Measurements from ENCODE around the gene HLA-DRA. TPM values are rescaled to one million over a fixed set of nuclear protein-coding genes. Genes with fewer than 3 reads are reported as not detected.
"Not testable (repeated sequence)": the region's sequence is repeated elsewhere in the genome, so short reads cannot be mapped to it uniquely, and the experiment has no call there.

Gene HLA-DRA
- total RNA-seq, 1 donor from 2014 or later: not detected

DNA sequence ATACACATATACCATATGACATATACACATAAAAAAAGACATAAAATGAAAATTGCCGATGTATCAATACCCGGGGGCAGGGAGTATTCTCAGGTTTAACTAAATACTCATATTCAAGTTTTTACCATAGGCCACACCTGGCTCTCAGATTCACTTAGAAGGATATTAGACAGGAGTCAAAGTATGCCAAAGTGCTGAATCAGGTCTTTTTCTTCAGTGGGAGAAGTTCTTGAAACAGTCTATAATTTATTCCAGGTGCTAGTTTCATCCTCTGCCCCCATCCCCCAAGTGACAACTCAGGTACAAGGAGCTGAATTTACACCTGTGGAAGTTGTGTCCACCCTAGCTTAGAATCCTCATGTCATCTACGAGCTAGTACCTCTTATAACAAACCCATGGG lies 8.5 kb upstream of the HLA-DRA start:
- no peak for DNase-seq (ENCODE audit: low read depth, low spot score)

GRCh38 chr6:32432050-32432450 lies 7.6 kb upstream of the HLA-DRA start:
- no peak for DNase-seq (ENCODE audit: low read depth, low spot score)

- DNase-seq (ENCODE audit: low read depth, low spot score): not testable (repeated sequence)
Measured at GRCh38 chr6:32433950-32434349, 5.7 kb upstream of the HLA-DRA start.

GRCh38 chr6:32436186-32436585 lies 3.5 kb upstream of the HLA-DRA start:
- DNase-seq (ENCODE audit: low read depth, low spot score): no peak

DNA sequence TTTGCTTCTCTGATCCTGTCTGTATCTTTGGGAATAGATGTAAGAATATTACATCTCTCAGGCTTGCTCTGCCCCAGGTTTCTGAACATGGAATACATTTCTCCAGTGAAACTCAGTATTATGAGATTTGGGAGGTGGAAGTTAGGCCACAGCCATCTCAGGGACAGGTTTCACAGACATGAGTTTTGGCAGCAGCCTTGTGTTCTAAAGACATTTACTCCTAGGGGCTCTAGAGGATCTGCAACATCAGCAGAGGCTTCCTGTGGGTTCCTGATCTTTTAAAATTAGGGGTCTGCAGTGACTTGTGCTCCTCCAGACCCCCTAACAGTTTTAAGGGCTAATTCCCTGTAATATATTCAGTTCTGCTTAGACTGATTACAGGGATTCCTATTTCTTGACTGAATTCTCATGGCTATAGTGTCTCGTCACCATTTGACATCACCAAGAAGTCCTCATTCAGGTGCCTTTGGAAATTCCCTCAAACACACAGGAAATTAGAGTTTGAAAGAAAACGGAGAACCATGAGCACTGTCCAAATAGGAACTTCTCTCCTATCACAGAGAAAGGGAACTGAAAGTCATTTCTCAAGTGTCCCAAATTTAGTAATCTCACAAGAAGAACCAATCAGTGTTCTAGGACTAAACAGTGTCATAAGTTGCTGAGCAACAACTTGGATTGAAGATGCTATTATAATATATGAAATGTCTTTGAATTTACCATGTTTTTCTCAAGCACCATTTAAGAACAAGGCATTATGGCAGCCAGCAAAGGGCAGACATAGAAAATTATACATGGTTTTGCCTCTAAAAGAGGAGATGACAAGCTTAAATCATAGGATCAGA lies 2.5 kb upstream of the HLA-DRA start:
- DNase-seq (ENCODE audit: low read depth, low spot score): no peak

- DNase-seq (ENCODE audit: low read depth, low spot score): no peak
Measured at GRCh38 chr6:32439139-32439538, 548 bp upstream of the HLA-DRA start.

DNA sequence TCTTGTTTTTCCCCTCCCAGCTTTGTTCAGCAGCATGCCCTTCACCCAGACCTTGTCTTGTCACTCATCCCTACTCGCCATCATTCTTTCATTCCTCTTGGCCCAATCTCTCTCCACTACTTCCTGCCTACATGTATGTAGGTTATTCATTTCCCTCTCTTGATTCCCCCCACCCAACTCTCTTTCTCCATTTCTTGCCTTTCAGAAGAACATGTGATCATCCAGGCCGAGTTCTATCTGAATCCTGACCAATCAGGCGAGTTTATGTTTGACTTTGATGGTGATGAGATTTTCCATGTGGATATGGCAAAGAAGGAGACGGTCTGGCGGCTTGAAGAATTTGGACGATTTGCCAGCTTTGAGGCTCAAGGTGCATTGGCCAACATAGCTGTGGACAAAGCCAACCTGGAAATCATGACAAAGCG lies 2.6 kb downstream of the HLA-DRA start:
- no peak for DNase-seq (ENCODE audit: low read depth, low spot score)

GRCh38 chr6:32442977-32443552 lies 3.4 kb downstream of the HLA-DRA start:
- DNase-seq (ENCODE audit: low read depth, low spot score): no peak

DNA sequence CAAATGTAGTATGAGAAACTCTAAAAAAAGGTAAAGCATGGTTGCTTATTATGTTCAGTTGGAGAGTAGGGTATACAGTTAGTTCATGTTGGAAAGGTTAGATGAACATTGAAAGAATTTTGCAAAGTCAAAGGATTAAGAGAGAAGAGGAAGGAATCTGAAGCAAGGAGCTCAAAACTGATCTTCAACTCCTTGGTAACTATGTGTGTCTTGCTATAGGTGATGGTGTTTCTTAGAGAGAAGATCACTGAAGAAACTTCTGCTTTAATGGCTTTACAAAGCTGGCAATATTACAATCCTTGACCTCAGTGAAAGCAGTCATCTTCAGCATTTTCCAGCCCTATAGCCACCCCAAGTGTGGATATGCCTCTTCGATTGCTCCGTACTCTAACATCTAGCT lies 4.7 kb downstream of the HLA-DRA start:
- no peak for DNase-seq (ENCODE audit: low read depth, low spot score)

DNA sequence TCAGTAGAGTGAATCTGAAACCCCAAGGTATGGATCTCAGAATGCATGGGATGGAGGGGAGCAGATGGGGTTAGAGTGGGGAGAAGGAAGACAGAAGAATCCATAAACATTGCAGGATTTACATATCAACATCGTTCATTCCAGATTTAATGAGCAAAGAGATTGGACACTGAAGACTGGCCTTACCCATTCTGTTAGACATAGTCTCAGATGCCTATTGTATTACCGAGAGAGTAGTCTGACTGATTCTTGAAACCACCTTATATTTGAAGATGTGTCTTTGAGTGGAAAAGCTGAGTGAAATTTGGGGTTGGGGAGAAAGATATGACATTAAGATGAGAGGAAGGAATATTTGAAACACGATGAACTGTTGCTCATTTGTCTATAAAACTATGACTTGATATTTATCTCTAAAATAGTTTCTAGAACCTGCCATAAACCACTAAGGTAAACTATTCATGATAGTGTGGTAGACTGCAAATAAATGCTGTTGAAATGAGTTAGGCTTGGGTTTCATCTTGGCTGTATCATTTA lies 5.7 kb downstream of the HLA-DRA start:
- DNase-seq (ENCODE audit: low read depth, low spot score): no peak

DNA sequence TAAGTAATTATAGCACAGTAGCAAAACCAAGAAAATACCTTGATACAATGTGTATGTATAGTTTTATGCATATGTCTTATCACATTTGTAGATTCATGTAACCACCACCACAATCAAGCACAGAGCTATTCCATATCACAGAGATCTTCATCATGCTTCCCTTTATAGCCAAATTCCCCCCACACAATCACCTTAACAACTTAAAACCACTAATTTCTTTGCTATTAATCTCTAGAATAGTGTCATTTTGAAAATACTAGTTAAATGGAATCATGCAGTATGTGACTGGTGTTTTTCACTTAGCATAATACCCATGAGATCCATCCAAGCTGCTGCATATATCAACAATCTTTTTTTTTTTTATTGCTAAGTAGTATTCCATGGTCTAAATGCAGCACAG lies 8.2 kb downstream of the HLA-DRA start:
- no peak for DNase-seq (ENCODE audit: low read depth, low spot score)

- DNase-seq (ENCODE audit: low read depth, low spot score): no peak
Measured at GRCh38 chr6:32449088-32449736, 9.5 kb downstream of the HLA-DRA start.

DNA sequence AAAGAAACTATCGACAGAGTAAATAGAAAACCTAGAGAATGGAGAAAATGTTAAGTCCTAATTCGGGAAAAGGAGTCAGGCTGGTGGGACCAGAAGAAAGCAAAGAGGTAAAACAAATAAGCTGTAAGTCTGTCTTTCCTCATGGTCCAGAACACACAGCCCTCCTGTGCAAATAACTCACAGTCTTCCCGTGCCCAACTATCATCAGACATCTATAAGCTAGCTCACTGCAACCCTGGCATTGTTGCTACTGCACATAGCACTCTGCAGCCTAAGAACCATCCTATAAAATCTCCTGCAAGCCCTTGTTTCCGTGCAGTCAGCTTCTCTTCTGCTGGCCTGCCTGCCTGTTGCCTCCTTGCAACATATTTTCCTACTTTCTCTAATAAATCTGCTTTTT lies 17.4 kb downstream of the HLA-DRA start:
- DNase-seq (ENCODE audit: low read depth, low spot score): no peak

GRCh38 chr6:32459781-32460424 lies 20.2 kb downstream of the HLA-DRA start:
- no peak for DNase-seq (ENCODE audit: low read depth, low spot score)

GRCh38 chr6:32460528-32460927 lies 20.8 kb downstream of the HLA-DRA start:
- no peak for DNase-seq (ENCODE audit: low read depth, low spot score)

DNA sequence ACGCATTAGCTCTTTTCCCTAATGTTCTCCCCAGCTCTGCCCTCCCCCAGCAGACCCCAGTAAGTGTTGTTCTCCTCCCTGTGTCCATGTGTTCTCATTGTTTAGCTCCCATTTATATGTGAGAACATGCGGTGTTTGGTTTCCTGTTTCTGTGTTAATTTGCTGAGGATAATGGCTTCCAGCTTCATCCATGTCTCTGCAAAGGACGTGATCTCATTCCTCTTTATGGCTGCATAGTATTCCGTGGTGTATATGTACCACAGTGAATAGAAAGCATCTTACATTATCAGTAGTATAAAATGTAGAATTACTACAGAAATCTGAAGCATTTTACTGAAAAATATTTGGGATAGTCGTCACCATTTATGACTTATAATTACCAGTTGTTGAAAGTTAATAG lies 21.8 kb downstream of the HLA-DRA start:
- DNase-seq (ENCODE audit: low read depth, low spot score): no peak

GRCh38 chr6:32462609-32463008 lies 22.9 kb downstream of the HLA-DRA start:
- no peak for DNase-seq (ENCODE audit: low read depth, low spot score)

GRCh38 chr6:32467743-32468503 lies 28.2 kb downstream of the HLA-DRA start:
- DNase-seq (ENCODE audit: low read depth, low spot score): not testable (repeated sequence)

DNA sequence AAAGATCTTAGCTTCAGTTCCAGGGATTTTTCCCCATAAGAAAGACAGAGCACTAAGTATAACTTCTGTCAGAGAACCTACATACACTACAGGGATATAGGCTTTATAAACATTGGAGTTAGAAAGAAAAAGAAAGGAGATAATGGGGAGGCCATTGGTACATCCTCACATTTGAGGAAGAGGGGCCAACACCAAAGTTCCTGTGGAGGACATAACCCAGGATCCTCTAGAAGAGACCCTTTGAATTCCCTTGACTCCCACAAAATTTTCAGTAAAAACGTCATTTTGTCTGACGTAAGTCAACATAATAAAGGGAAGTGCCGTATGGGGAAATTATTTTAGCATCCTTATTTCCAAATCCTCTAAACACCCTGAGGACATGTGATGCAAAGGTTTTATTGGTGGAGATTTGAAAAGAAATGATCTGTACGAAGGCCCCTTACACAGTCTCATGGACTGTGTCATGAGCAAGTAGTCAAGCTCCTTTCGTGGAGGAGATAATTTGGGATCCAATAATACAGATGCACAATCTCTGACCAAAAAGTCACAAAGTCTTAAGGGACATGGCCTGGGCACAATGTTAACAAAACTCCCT lies 33.2 kb downstream of the HLA-DRA start:
- DNase-seq (ENCODE audit: low read depth, low spot score): no peak
